Duodenal mucosa (tissue), 2 donors: ENCODE data around the gene STEAP4.

Experiments
- H3K27ac ChIP-seq: one replicate; pipeline ENCODE4 v1.7.0; 2013; ENCODE audit warnings: low read depth, low read length
- H3K27me3 ChIP-seq, 2 donors: one replicate each; pipeline ENCODE4 v1.7.0; 2013; ENCODE audit warnings: low read length in 2 of 2, control low read depth in 1 of 2; ENCODE audit not compliant: insufficient read depth in 2 of 2, control insufficient read depth in 1 of 2
- H3K36me3 ChIP-seq, 2 donors: one replicate each; pipeline ENCODE4 v1.7.0; 2013; ENCODE audit warnings: low read length in 2 of 2, control low read depth in 1 of 2; ENCODE audit not compliant: insufficient read depth in 2 of 2, control insufficient read depth in 1 of 2
- H3K4me1 ChIP-seq, 2 donors: one replicate each; pipeline ENCODE4 v1.7.0; 2013; ENCODE audit warnings: low read length in 2 of 2, control low read depth in 1 of 2; ENCODE audit not compliant: insufficient read depth in 2 of 2, control insufficient read depth in 1 of 2
- H3K4me3 ChIP-seq, 2 donors: one replicate each; pipeline ENCODE4 v1.7.0; 2013; ENCODE audit warnings: low read length in 2 of 2, low read depth in 1 of 2
- H3K9ac ChIP-seq, 2 donors: one replicate each; pipeline ENCODE4 v1.7.0; 2013; ENCODE audit warnings: low read length in 2 of 2, low read depth in 1 of 2
- H3K9me3 ChIP-seq, 2 donors: one replicate each; pipeline ENCODE4 v1.7.0; 2013; ENCODE audit warnings: low read length in 2 of 2, control low read depth in 1 of 2; ENCODE audit not compliant: control insufficient read depth in 1 of 2

STEAP4 gene

GRCh38 chr7:88315522-88315921, 8.8 kb upstream of the STEAP4 start:
- Histone ChIP-seq H3K27me3 (no peaks in the 10 kb centered on the region), H3K4me3 (no peak overlapping the region), H3K27ac (no peak overlapping the region), H3K9ac (no peak overlapping the region), H3K4me1 (no peaks in the 10 kb centered on the region), H3K36me3 (no peaks in the 10 kb centered on the region), H3K9me3 (no peaks in the 10 kb centered on the region)

- Histone ChIP-seq H3K36me3 (no peaks in the 10 kb centered on the region), H3K27me3 (no peaks in the 10 kb centered on the region), H3K9ac (no peak overlapping the region), H3K9me3 (no peaks in the 10 kb centered on the region), H3K4me1 (no peaks in the 10 kb centered on the region), H3K27ac (no peak overlapping the region), H3K4me3 (no peak overlapping the region)
Observed at GRCh38 chr7:88314061-88314491, 7.4 kb upstream of the STEAP4 start.

GRCh38 chr7:88312061-88312663, 5.5 kb upstream of the STEAP4 start:
- no peaks in the 10 kb centered on the region for H3K36me3 ChIP-seq
- H3K4me1 ChIP-seq = peaks cover 0 to under 1% of the 10 kb centered on the region in 2 donors
- H3K9me3 ChIP-seq = no peaks in the 10 kb centered on the region
- no peak overlapping the region for H3K4me3 ChIP-seq
- no peaks in the 10 kb centered on the region for H3K27me3 ChIP-seq
- no peak overlapping the region for H3K9ac ChIP-seq
- no peak overlapping the region for H3K27ac ChIP-seq

- no peaks in the 10 kb centered on the region for H3K36me3 ChIP-seq
- no peak overlapping the region for H3K9ac ChIP-seq
- no peaks in the 10 kb centered on the region for H3K9me3 ChIP-seq
- no peak overlapping the region for H3K4me3 ChIP-seq
- peaks cover 0 to 4% of the 10 kb centered on the region in 2 donors for H3K4me1 ChIP-seq
- no peak overlapping the region for H3K27ac ChIP-seq
- no peaks in the 10 kb centered on the region for H3K27me3 ChIP-seq
Observed at GRCh38 chr7:88311675-88312036, 5.0 kb upstream of the STEAP4 start.

- Histone ChIP-seq H3K4me3 (no peak overlapping the region), H3K4me1 (peaks cover 0 to 4% of the 10 kb centered on the region in 2 donors), H3K36me3 (no peaks in the 10 kb centered on the region), H3K9me3 (no peaks in the 10 kb centered on the region), H3K27me3 (no peaks in the 10 kb centered on the region), H3K27ac (no peak overlapping the region), H3K9ac (no peak overlapping the region)
Observed at GRCh38 chr7:88310956-88311674, 4.4 kb upstream of the STEAP4 start.

- no peaks in the 10 kb centered on the region for H3K36me3 ChIP-seq
- no peak overlapping the region for H3K27ac ChIP-seq
- H3K9me3 ChIP-seq = no peaks in the 10 kb centered on the region
- H3K27me3 ChIP-seq = no peaks in the 10 kb centered on the region
- H3K9ac ChIP-seq = no peak overlapping the region
- peaks cover 0 to 4% of the 10 kb centered on the region in 2 donors for H3K4me1 ChIP-seq
- no peak overlapping the region for H3K4me3 ChIP-seq
Observed at GRCh38 chr7:88309819-88310218, 3.1 kb upstream of the STEAP4 start.

- no peaks in the 10 kb centered on the region for H3K36me3 ChIP-seq
- H3K4me3 ChIP-seq = no peak overlapping the region
- H3K9me3 ChIP-seq = no peaks in the 10 kb centered on the region
- H3K27me3 ChIP-seq = no peaks in the 10 kb centered on the region
- H3K4me1 ChIP-seq = peaks cover 0 to 4% of the 10 kb centered on the region in 2 donors
- no peak overlapping the region for H3K9ac ChIP-seq
- no peak overlapping the region for H3K27ac ChIP-seq
Observed at GRCh38 chr7:88307823-88308222, 1.1 kb upstream of the STEAP4 start.

GRCh38 chr7:88307412-88307811, 718 bp upstream of the STEAP4 start:
- no peaks in the 10 kb centered on the region for H3K27me3 ChIP-seq
- no peaks in the 10 kb centered on the region for H3K9me3 ChIP-seq
- H3K4me1 ChIP-seq = peaks cover 0 to 4% of the 10 kb centered on the region in 2 donors
- no peaks in the 10 kb centered on the region for H3K36me3 ChIP-seq
- H3K27ac ChIP-seq = no peak overlapping the region
- H3K4me3 ChIP-seq = no peak overlapping the region
- H3K9ac ChIP-seq = no peak overlapping the region

GRCh38 chr7:88305044-88305443, 1.6 kb downstream of the STEAP4 start:
- Histone ChIP-seq H3K4me1 (peaks cover 0 to 4% of the 10 kb centered on the region in 2 donors), H3K9me3 (no peaks in the 10 kb centered on the region), H3K9ac (no peak overlapping the region), H3K36me3 (no peaks in the 10 kb centered on the region), H3K27me3 (no peaks in the 10 kb centered on the region), H3K4me3 (no peak overlapping the region), H3K27ac (no peak overlapping the region)

GRCh38 chr7:88302486-88302885, 4.2 kb downstream of the STEAP4 start:
- Histone ChIP-seq H3K9me3 (no peaks in the 10 kb centered on the region), H3K9ac (no peak overlapping the region), H3K4me3 (no peak overlapping the region), H3K27me3 (no peaks in the 10 kb centered on the region), H3K36me3 (no peaks in the 10 kb centered on the region), H3K27ac (no peak overlapping the region), H3K4me1 (peaks cover 0 to 4% of the 10 kb centered on the region in 2 donors)
